Panc1 (cell line): Measurements from ENCODE around the gene COQ3. TPM values are rescaled to one million over a fixed set of nuclear protein-coding genes. Genes with fewer than 3 reads are reported as not detected.
A peak's percentile ranks its signal among the peaks of the same experiment; 100 is the strongest.

Source experiments
- ATAC-seq: fragments of 200-7000 bp; cut with Tn5 transposase; 2 replicates; pipeline ENCODE4 v1.9.1; 2020; ENCODE audit warnings: mild to moderate bottlenecking, moderate library complexity
- BruUV-seq: library from RNA; stranded (reverse); fragments of 400-500 nt; replicated peaks from 2 replicates; lab custom pipeline; 2021; lab: Mats Ljungman, UMichigan
- CTCF ChIA-PET: fragments of 300-600 bp; sonication (Branson Sonifier 250); formaldehyde crosslinking; loops from one replicate; lab custom pipeline; 2022; ENCODE audit warnings: antibody characterized with exemption; lab: Charles Lee
- POLR2A ChIA-PET: fragments of 300-600 bp; sonication (Branson Sonifier 250); formaldehyde crosslinking; loops from one replicate; lab custom pipeline; 2022; ENCODE audit warnings: antibody characterized with exemption; lab: Charles Lee
- DNase-seq: peaks from one replicate; pipeline ENCODE4 v3.0.0-alpha.2; 2010; ENCODE audit warnings: low read depth, low spot score
- H3K27ac ChIP-seq: 2 replicates; pipeline ENCODE4 v1.5.1; 2011; ENCODE audit warnings: mild to moderate bottlenecking, low read length, inconsistent platforms
- H3K27me3 ChIP-seq: fragments of 200-500 bp; sonication (Bioruptor generic); 2 replicates; pipeline ENCODE4 v1.6.0; 2014; ENCODE audit warnings: low read length, inconsistent platforms; ENCODE audit not compliant: control insufficient read depth, insufficient read depth
- H3K36me3 ChIP-seq: fragments of 200-500 bp; sonication (Bioruptor generic); 2 replicates; pipeline ENCODE4 v1.5.1; 2014; ENCODE audit warnings: inconsistent platforms, mild to moderate bottlenecking, low read length, moderate library complexity; ENCODE audit not compliant: control insufficient read depth, insufficient read depth
- H3K4me1 ChIP-seq: 2 replicates; pipeline ENCODE4 v1.5.1; 2011; ENCODE audit warnings: inconsistent platforms, mild to moderate bottlenecking, low read length, moderate library complexity; ENCODE audit not compliant: control insufficient read depth, insufficient read depth
- H3K4me3 ChIP-seq, 2 experiments: 2 replicates each; pipeline ENCODE4 v1.5.1; 2011 to 2012; ENCODE audit warnings: low read depth in 2 of 2, low read length in 2 of 2, mild to moderate bottlenecking in 2 of 2, inconsistent platforms in 1 of 2, moderate library complexity in 1 of 2
- H3K9me3 ChIP-seq: fragments of 200-500 bp; sonication (Bioruptor generic); 2 replicates; pipeline ENCODE4 v1.5.1; 2014; ENCODE audit warnings: low read depth, mild to moderate bottlenecking, inconsistent platforms, low read length, moderate library complexity; ENCODE audit not compliant: control insufficient read depth, insufficient read depth
- POLR2AphosphoS5 ChIP-seq: IDR thresholded peaks from 2 replicates; pipeline ENCODE4 v1.6.1; 2012; ENCODE audit warnings: mild to moderate bottlenecking, low read depth, low read length, moderate library complexity
- SIN3A ChIP-seq: IDR thresholded peaks from 2 replicates; pipeline ENCODE4 v1.6.1; 2012; ENCODE audit warnings: low read depth, mild to moderate bottlenecking, low read length, moderate library complexity, borderline replicate concordance; ENCODE audit not compliant: insufficient read depth
- TCF7L2 ChIP-seq: IDR thresholded peaks from 2 replicates; pipeline ENCODE4 v1.6.1; 2011; ENCODE audit warnings: mild to moderate bottlenecking, low read depth, low read length, inconsistent platforms
- in situ Hi-C: cut with HindIII; loops from 2 replicates; pipeline ENCODE4 v1.10.0; 2016; ENCODE audit warnings: low sequenced_read_pairs, low pct_unique_long_range_greater_than_20kb
- intact Hi-C: fragments of 100-400 bp; cut with micrococcal nuclease; formaldehyde crosslinking; loops from one replicate; pipeline ENCODE4 v1.10.0; 2022; ENCODE audit not compliant: unreplicated experiment
- total RNA-seq: library from RNA; stranded (reverse); gene quantifications from one replicate; pipeline ENCODE4 v1.2.1, GENCODE V29; 2021; ENCODE audit not compliant: unreplicated experiment
- TF ChIP-seq, protein P1 (sequence below), 2 experiments: IDR thresholded peaks; 2 replicates each; pipeline ENCODE4 v1.6.1; 2011 to 2012; ENCODE audit warnings: low read depth in 2 of 2, control low read depth in 1 of 2, low read length in 1 of 2, mild to moderate bottlenecking in 1 of 2, moderate library complexity in 1 of 2; ENCODE audit not compliant: insufficient read depth in 1 of 2
- TF ChIP-seq, protein P2 (sequence below): fragments of 450-650 bp; IDR thresholded peaks from 2 replicates; pipeline ENCODE4 v1.5.1; 2017; ENCODE audit warnings: mild to moderate bottlenecking

The COQ3 gene
- total RNA-seq, 1 experiment from 2014 or later: 9.5 TPM

DNA sequence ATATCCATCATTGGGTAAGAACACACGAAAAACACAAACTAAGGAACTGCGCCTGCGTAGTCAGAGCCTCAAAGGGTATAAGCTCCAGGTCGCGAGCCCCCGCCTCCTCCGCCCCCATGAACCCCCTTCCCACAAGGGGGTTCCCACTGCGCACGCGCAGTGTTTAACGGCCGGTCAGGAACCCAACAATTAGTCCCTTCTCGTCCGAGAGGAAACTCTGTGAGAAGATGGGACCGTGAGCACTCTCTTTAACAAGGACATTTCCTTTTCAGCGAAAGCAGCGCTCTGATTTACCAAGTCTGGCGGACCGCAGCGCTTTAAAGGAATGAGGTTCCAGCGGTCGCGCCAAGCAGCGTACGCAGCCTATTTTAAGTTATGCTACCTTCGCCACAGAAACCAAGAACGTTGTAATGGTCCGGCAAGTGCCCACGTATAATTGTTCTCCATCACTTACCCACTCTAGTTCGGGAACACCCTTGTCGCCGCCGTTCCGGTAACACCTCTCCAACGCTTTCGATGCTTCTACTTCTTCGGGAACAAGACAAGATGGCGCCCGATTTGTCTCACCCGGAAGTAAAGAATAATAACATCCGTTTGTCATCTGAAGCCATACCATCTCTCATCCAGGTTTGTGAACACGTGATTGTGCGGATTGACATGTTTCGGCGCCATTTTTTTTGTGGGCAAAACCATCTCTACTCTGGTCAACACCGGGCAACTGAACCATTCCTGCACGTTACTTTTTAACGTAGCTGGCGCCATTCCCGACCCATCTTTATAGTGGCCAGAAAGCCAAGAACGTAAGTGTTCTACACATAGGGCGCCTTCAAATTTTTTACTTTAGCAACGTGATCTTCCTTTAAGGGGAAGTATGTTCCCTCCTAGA, 31.0 kb upstream of the COQ3 start, which contains the start of gene PNISR:
Gene PNISR (minus strand): TSS at position 548 of the 886 bp plus-strand sequence. CDS start 10,649 bp downstream, outside the sequence.
- POLR2A ChIA-PET: no interaction called here
- H3K4me1 ChIP-seq: peaks cover 25% of the 10 kb centered on the region
- CTCF ChIA-PET: no interaction called here
- H3K36me3 ChIP-seq: no peaks in the 10 kb centered on the region; the same call in 1 of the 2 replicates
- in situ Hi-C loops: no loop called here
- peak within 1 kb of the TSS; percentile 95 to 99 for H3K4me3 ChIP-seq
- TF ChIP-seq SIN3A (peak; percentile 71; the same call in 1 of the 2 replicates), POLR2AphosphoS5 (peak; percentile 93)
- TF ChIP-seq, protein P1, sequence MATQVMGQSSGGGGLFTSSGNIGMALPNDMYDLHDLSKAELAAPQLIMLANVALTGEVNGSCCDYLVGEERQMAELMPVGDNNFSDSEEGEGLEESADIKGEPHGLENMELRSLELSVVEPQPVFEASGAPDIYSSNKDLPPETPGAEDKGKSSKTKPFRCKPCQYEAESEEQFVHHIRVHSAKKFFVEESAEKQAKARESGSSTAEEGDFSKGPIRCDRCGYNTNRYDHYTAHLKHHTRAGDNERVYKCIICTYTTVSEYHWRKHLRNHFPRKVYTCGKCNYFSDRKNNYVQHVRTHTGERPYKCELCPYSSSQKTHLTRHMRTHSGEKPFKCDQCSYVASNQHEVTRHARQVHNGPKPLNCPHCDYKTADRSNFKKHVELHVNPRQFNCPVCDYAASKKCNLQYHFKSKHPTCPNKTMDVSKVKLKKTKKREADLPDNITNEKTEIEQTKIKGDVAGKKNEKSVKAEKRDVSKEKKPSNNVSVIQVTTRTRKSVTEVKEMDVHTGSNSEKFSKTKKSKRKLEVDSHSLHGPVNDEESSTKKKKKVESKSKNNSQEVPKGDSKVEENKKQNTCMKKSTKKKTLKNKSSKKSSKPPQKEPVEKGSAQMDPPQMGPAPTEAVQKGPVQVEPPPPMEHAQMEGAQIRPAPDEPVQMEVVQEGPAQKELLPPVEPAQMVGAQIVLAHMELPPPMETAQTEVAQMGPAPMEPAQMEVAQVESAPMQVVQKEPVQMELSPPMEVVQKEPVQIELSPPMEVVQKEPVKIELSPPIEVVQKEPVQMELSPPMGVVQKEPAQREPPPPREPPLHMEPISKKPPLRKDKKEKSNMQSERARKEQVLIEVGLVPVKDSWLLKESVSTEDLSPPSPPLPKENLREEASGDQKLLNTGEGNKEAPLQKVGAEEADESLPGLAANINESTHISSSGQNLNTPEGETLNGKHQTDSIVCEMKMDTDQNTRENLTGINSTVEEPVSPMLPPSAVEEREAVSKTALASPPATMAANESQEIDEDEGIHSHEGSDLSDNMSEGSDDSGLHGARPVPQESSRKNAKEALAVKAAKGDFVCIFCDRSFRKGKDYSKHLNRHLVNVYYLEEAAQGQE (IDR thresholded peaks at IDR 0.05; ENCODE audit: insufficient read depth in 1 of 2, low read depth in 2 of 2, low read length in 1 of 2): no peak
- TSS peak; percentile 76 for BruUV-seq
- ATAC-seq (peak; percentile 97), DNase-seq (peak; percentile 97)
- peak within 1 kb of the TSS; percentile 99 for H3K27ac ChIP-seq
- no peaks in the 10 kb centered on the region for H3K9me3 ChIP-seq
- intact Hi-C loops: loop anchor here (10.0 kb wide), 1 partner anchor 90 kb away; no protein-coding TSS in a partner anchor
- H3K27me3 ChIP-seq: no peaks in the 10 kb centered on the region

DNA sequence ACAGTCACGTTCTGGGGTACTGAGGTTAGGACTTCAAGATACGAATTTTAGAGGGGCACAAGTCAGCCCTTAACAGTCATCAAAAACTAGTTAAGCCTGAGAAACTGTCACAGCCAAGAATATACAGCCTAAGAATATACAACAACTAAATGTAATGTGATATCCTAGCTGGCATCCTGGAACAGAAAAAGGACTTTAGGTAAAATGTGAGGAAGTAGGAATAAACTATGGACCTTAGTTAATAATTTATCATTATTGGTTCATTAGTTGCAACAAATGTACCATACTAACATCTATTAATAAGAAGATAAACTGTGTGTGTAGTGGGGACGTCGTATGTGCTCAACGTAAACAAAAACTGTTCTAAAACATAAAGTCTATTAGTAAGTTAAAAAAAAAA, 30.0 kb upstream of the COQ3 start:
- Histone ChIP-seq H3K9me3 (no peaks in the 10 kb centered on the region), H3K4me3 (peak overlapping the region; percentile 95 to 99), H3K36me3 (no peaks in the 10 kb centered on the region; the same call in 1 of the 2 replicates), H3K27me3 (no peaks in the 10 kb centered on the region), H3K4me1 (peaks cover 25% of the 10 kb centered on the region), H3K27ac (peak overlapping the region; percentile 99)
- DNase-seq: no peak
- intact Hi-C loops (loop anchor here (10.0 kb wide), 1 partner anchor 89 kb away; no protein-coding TSS in a partner anchor), in situ Hi-C loops (no loop called here)
- BruUV-seq: no TSS peak
- ChIA-PET CTCF (no interaction called here), POLR2A (no interaction called here)
- ATAC-seq: no peak
- TF ChIP-seq, protein P2, sequence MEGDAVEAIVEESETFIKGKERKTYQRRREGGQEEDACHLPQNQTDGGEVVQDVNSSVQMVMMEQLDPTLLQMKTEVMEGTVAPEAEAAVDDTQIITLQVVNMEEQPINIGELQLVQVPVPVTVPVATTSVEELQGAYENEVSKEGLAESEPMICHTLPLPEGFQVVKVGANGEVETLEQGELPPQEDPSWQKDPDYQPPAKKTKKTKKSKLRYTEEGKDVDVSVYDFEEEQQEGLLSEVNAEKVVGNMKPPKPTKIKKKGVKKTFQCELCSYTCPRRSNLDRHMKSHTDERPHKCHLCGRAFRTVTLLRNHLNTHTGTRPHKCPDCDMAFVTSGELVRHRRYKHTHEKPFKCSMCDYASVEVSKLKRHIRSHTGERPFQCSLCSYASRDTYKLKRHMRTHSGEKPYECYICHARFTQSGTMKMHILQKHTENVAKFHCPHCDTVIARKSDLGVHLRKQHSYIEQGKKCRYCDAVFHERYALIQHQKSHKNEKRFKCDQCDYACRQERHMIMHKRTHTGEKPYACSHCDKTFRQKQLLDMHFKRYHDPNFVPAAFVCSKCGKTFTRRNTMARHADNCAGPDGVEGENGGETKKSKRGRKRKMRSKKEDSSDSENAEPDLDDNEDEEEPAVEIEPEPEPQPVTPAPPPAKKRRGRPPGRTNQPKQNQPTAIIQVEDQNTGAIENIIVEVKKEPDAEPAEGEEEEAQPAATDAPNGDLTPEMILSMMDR: no peak

DNA sequence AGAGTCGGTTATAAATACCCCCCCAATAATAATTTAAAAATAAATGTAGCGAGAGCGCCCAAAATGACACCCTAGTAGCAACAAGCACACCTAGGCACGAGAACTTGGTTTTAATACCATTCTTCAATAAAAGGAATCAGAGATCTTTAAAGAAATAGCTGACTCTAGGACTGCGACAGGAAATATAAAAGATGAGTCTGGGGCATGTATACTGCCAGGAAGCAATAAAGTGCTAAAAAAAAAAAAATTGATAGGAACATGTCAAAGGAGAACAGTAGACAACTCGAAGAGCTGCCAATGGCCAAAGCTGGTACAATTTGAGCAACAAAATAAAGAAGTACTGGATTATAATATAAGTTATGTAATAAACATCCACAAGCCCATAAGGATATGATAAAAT, 28.9 kb upstream of the COQ3 start:
- CTCF ChIA-PET: no interaction called here

More for the DNA sequence above, 28.9 kb upstream of the COQ3 start:
- no peak for ATAC-seq
- Histone ChIP-seq H3K4me1 (peaks cover 25% of the 10 kb centered on the region), H3K36me3 (no peaks in the 10 kb centered on the region; the same call in 1 of the 2 replicates), H3K9me3 (no peaks in the 10 kb centered on the region), H3K27me3 (no peaks in the 10 kb centered on the region), H3K4me3 (no peak overlapping the region), H3K27ac (no peak overlapping the region)
- in situ Hi-C loops (no loop called here), intact Hi-C loops (loop anchor here (10.0 kb wide), 1 partner anchor 88 kb away; no protein-coding TSS in a partner anchor)
- no TSS peak for BruUV-seq
- TF ChIP-seq TCF7L2: no peak
- no peak for TF ChIP-seq SIN3A
- TF ChIP-seq POLR2AphosphoS5: no peak
- no peak for DNase-seq
- POLR2A ChIA-PET: no interaction called here
